MCF 10A (cell line): ENCODE data around the gene ACAP2. TPM values are rescaled to one million over a fixed set of nuclear protein-coding genes. Genes with fewer than 3 reads are reported as not detected.

Experiments
- BruUV-seq: library from RNA; stranded (reverse); fragments of 400-500 nt; replicated peaks from 2 replicates; lab custom pipeline; 2021; lab: Mats Ljungman, UMichigan
- CTCF ChIA-PET: fragments of 300-600 bp; sonication (Branson Sonifier 250); formaldehyde crosslinking; extraction: SDS; loops from one replicate; lab custom pipeline; 2021; ENCODE audit warnings: antibody characterized with exemption, inconsistent platforms; lab: Yijun Ruan, JAX
- POLR2A ChIA-PET: fragments of 300-600, 350-650 bp; sonication (Branson Sonifier 250); formaldehyde crosslinking; extraction: SDS; loops from one replicate; lab custom pipeline; 2020; ENCODE audit warnings: antibody characterized with exemption, inconsistent platforms; lab: Yijun Ruan, JAX
- DNase-seq: peaks from one replicate; pipeline ENCODE4 v3.0.0-alpha.2; 2018; ENCODE audit not compliant: unreplicated experiment
- H3K27ac Mint-ChIP-seq: one replicate; pipeline ENCODE4 v1.8.0; 2022; ENCODE audit warnings: mild to moderate bottlenecking, low read depth, mixed read lengths; ENCODE audit not compliant: unreplicated experiment
- H3K27me3 Mint-ChIP-seq: one replicate; pipeline ENCODE4 v1.8.0; 2022; ENCODE audit warnings: mixed read lengths; ENCODE audit not compliant: insufficient read depth, unreplicated experiment
- H3K36me3 Mint-ChIP-seq: one replicate; pipeline ENCODE4 v1.8.0; 2022; ENCODE audit warnings: mild to moderate bottlenecking, moderate library complexity, mixed read lengths; ENCODE audit not compliant: insufficient read depth, unreplicated experiment
- H3K4me1 Mint-ChIP-seq: one replicate; pipeline ENCODE4 v1.8.0; 2022; ENCODE audit warnings: mixed read lengths; ENCODE audit not compliant: insufficient read depth, unreplicated experiment
- H3K4me3 Mint-ChIP-seq: one replicate; pipeline ENCODE4 v1.8.0; 2022; ENCODE audit warnings: mild to moderate bottlenecking, moderate library complexity, mixed read lengths; ENCODE audit not compliant: unreplicated experiment
- H3K9me3 Mint-ChIP-seq: one replicate; pipeline ENCODE4 v1.8.0; 2022; ENCODE audit warnings: mixed read lengths; ENCODE audit not compliant: unreplicated experiment
- intact Hi-C: fragments of 100-400 bp; cut with micrococcal nuclease; formaldehyde crosslinking; loops from 2 replicates; pipeline ENCODE4 v1.14.1; 2022
- total RNA-seq: library from RNA; stranded (reverse); gene quantifications from 2 replicates; pipeline ENCODE4 v1.2.3, GENCODE V29; 2022
- TF ChIP-seq, protein P1 (sequence below): fragments of 200-600 bp; IDR thresholded peaks from one replicate; pipeline ENCODE4 v1.8.0; 2022; ENCODE audit warnings: antibody characterized with exemption, mild to moderate bottlenecking; ENCODE audit not compliant: unreplicated experiment

ACAP2 gene
- total RNA-seq, 1 experiment from 2014 or later, result 53.2 TPM

DNA sequence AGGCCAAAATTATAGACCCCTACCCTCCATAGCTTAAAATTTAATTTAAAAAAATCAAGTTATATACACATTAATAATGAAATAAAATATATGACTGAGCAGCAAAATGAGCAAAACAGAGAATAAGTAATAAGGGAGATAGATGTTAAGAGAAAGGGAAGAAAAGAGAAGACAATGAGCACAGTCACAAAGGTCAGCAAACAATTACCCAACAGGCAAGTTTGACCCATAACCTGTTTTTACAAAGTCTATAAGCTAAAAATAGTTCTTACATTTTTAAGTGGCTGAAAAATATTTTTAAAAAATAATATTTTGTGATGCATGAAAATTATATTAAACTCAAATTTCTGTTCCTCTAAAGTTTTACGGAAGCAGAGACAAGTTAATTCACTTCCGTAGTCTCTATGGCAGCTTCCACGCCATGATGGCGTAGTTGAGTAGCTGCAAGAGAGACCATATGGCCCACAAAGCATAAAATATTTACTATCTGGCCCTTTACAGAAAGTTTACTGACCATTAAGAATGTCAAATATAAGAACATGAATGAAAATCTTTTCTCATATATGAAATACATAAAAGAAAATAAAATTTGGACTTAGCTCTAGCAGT lies 47.5 kb downstream of the ACAP2 start:
- intact Hi-C loops, result no loop called here
- Mint-ChIP-seq H3K27ac (no peak overlapping the region), H3K9me3 (no peaks in the 10 kb centered on the region), H3K27me3 (no peaks in the 10 kb centered on the region), H3K4me3 (no peak overlapping the region), H3K36me3 (no peaks in the 10 kb centered on the region), H3K4me1 (peaks cover 11% of the 10 kb centered on the region)
- TF ChIP-seq, protein P1, sequence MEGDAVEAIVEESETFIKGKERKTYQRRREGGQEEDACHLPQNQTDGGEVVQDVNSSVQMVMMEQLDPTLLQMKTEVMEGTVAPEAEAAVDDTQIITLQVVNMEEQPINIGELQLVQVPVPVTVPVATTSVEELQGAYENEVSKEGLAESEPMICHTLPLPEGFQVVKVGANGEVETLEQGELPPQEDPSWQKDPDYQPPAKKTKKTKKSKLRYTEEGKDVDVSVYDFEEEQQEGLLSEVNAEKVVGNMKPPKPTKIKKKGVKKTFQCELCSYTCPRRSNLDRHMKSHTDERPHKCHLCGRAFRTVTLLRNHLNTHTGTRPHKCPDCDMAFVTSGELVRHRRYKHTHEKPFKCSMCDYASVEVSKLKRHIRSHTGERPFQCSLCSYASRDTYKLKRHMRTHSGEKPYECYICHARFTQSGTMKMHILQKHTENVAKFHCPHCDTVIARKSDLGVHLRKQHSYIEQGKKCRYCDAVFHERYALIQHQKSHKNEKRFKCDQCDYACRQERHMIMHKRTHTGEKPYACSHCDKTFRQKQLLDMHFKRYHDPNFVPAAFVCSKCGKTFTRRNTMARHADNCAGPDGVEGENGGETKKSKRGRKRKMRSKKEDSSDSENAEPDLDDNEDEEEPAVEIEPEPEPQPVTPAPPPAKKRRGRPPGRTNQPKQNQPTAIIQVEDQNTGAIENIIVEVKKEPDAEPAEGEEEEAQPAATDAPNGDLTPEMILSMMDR, result no peak
- no peak for DNase-seq
- POLR2A ChIA-PET, result interaction anchor here (1.3 to 1.5 kb wide), 2 partner anchors 45 to 47 kb away, joined by 3 read pairs; no protein-coding TSS in a partner anchor
- CTCF ChIA-PET, result interaction anchor here (0.6 to 1.3 kb wide), 3 partner anchors 11 to 137 kb away, joined by 3 read pairs; partner anchors contain the start of gene XXYLT1
- BruUV-seq, result no TSS peak

DNA sequence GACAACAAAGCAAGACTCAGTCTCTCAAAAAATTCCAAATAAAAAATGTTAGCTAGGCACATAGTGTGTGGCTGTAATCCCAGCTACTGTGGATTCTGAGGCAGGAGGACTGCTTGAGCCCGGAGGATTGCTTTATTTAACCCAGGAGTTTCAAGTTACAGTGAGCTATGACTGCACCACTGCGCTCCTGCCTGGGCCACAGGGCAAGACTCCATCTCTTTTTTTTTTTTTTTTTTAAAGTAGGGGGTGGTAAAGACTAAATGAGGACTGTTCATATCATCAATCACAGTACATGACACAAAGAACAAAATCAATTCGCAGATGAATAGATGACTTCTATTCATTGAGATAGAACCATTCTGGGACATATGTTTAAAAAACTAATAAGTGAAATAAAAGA lies 48.1 kb downstream of the ACAP2 start:
- DNase-seq, result peak; percentile 15
- no peaks in the 10 kb centered on the region for H3K27me3 Mint-ChIP-seq
- no peak overlapping the region for H3K27ac Mint-ChIP-seq
- BruUV-seq, result no TSS peak
- POLR2A ChIA-PET, result interaction anchor here (1.5 kb wide), 1 partner anchor 46 kb away, joined by 3 read pairs; no protein-coding TSS in a partner anchor
- H3K9me3 Mint-ChIP-seq, result no peaks in the 10 kb centered on the region
- TF ChIP-seq, protein P1, result no peak
- no peak overlapping the region for H3K4me3 Mint-ChIP-seq
- intact Hi-C loops, result no loop called here
- H3K36me3 Mint-ChIP-seq, result no peaks in the 10 kb centered on the region
- peaks cover 11% of the 10 kb centered on the region for H3K4me1 Mint-ChIP-seq
- CTCF ChIA-PET, result interaction anchor here (0.7 to 1.1 kb wide), 2 partner anchors 30 to 99 kb away, joined by 3 to 4 read pairs; no protein-coding TSS in a partner anchor

DNA sequence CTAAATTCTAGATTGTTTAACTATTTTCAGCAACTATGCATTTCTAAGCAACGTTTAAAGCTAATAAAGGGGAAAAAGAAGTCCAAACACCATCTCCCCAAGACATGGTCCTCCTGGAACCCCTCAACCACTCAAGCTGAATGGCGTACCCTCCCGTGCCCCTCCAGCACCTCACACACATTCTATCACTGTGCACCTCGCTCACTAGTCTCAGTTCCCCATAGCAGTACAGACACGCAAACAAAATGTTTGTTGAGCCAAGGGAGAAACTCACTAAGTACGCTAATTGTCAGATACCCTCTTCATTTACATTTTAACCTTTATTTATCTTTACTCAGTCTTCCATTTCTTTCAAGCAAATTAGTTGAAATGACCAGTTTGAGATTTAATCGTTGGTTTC lies 48.8 kb downstream of the ACAP2 start:
- ChIA-PET POLR2A (interaction anchor here (1.5 kb wide), 1 partner anchor 46 kb away, joined by 3 read pairs; no protein-coding TSS in a partner anchor), CTCF (interaction anchor here (0.6 to 1.1 kb wide), 3 partner anchors 18 to 99 kb away, joined by 3 to 4 read pairs (median 4); no protein-coding TSS in a partner anchor)
- Mint-ChIP-seq H3K4me1 (peaks cover 11% of the 10 kb centered on the region), H3K9me3 (no peaks in the 10 kb centered on the region), H3K27me3 (no peaks in the 10 kb centered on the region), H3K4me3 (no peak overlapping the region), H3K27ac (no peak overlapping the region), H3K36me3 (no peaks in the 10 kb centered on the region)
- intact Hi-C loops, result no loop called here
- DNase-seq, result no peak
- BruUV-seq, result no TSS peak
- TF ChIP-seq, protein P1, result no peak

DNA sequence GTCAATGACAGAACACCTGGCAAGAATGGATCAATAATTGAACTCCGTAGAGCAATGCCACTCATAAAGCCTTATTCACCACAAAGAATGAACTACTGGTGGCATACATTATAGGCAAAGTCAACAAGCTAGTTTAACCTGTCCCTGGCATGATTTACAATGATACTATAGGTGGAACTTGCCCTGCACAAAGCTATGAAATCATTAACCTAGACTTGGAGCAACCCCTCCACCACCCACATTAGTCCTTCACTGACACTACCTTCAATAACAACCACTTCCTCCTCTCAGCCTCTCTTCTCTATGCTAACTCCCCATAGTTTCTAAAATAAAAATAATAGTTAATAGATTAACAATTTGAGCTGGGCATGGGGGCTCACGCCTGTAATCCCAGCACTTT lies 54.4 kb downstream of the ACAP2 start:
- intact Hi-C loops, result no loop called here
- BruUV-seq, result no TSS peak
- ChIA-PET POLR2A (interaction anchor here (0.9 kb wide), 1 partner anchor 8 kb away, joined by 3 read pairs; no protein-coding TSS in a partner anchor), CTCF (interaction anchor here (0.8 kb wide), 1 partner anchor 13 kb away, joined by 3 read pairs; no protein-coding TSS in a partner anchor)
- DNase-seq, result no peak
- H3K36me3 Mint-ChIP-seq, result no peaks in the 10 kb centered on the region
- TF ChIP-seq, protein P1, result no peak
- H3K27ac Mint-ChIP-seq, result no peak overlapping the region
- H3K4me3 Mint-ChIP-seq, result no peak overlapping the region
- no peaks in the 10 kb centered on the region for H3K9me3 Mint-ChIP-seq
- H3K4me1 Mint-ChIP-seq, result peaks cover 19% of the 10 kb centered on the region
- H3K27me3 Mint-ChIP-seq, result no peaks in the 10 kb centered on the region
